ENCODE results near the gene WFDC11. TPM values are rescaled to one million over a fixed set of nuclear protein-coding genes. Genes with fewer than 3 reads are reported as not detected.

Gene WFDC11
- polyA plus RNA-seq, 1 donor from 2014 or later, result not detected

DNA sequence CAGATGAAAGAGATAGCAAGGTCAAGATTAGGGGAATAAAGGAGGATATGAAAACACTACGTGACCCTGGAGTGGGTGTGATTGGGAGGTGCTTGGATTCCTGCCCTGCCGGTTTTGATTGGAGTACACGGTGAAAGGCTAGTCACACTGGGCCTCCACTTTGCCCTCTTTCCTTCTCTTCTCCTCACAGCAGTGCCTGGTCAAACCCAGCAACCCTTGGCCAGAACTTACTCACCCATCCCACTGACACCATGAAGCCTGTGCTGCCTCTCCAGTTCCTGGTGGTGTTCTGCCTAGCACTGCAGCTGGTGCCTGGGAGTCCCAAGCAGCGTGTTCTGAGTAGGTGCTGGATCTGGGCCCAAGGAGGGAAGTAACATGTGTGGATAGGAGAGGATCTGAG, 31.8 kb upstream of the WFDC11 start, which contains the start of gene WFDC13:
Gene WFDC13 (plus strand): TSS at position 166 of the 400 bp plus-strand sequence. CDS start 86 bp downstream, at position 252.
- TF ChIP-seq SMC3 (conservative IDR thresholded peaks at IDR 0.05; ENCODE audit: poor library complexity), result no peak
- no peak for TF ChIP-seq TAF1 (IDR thresholded peaks at IDR 0.05; ENCODE audit: low read depth)
- TF ChIP-seq, protein P1, sequence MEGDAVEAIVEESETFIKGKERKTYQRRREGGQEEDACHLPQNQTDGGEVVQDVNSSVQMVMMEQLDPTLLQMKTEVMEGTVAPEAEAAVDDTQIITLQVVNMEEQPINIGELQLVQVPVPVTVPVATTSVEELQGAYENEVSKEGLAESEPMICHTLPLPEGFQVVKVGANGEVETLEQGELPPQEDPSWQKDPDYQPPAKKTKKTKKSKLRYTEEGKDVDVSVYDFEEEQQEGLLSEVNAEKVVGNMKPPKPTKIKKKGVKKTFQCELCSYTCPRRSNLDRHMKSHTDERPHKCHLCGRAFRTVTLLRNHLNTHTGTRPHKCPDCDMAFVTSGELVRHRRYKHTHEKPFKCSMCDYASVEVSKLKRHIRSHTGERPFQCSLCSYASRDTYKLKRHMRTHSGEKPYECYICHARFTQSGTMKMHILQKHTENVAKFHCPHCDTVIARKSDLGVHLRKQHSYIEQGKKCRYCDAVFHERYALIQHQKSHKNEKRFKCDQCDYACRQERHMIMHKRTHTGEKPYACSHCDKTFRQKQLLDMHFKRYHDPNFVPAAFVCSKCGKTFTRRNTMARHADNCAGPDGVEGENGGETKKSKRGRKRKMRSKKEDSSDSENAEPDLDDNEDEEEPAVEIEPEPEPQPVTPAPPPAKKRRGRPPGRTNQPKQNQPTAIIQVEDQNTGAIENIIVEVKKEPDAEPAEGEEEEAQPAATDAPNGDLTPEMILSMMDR (IDR thresholded peaks at IDR 0.05; ENCODE audit: poor library complexity, severe bottlenecking), result no peak
- TF ChIP-seq, protein P2, sequence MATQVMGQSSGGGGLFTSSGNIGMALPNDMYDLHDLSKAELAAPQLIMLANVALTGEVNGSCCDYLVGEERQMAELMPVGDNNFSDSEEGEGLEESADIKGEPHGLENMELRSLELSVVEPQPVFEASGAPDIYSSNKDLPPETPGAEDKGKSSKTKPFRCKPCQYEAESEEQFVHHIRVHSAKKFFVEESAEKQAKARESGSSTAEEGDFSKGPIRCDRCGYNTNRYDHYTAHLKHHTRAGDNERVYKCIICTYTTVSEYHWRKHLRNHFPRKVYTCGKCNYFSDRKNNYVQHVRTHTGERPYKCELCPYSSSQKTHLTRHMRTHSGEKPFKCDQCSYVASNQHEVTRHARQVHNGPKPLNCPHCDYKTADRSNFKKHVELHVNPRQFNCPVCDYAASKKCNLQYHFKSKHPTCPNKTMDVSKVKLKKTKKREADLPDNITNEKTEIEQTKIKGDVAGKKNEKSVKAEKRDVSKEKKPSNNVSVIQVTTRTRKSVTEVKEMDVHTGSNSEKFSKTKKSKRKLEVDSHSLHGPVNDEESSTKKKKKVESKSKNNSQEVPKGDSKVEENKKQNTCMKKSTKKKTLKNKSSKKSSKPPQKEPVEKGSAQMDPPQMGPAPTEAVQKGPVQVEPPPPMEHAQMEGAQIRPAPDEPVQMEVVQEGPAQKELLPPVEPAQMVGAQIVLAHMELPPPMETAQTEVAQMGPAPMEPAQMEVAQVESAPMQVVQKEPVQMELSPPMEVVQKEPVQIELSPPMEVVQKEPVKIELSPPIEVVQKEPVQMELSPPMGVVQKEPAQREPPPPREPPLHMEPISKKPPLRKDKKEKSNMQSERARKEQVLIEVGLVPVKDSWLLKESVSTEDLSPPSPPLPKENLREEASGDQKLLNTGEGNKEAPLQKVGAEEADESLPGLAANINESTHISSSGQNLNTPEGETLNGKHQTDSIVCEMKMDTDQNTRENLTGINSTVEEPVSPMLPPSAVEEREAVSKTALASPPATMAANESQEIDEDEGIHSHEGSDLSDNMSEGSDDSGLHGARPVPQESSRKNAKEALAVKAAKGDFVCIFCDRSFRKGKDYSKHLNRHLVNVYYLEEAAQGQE (IDR thresholded peaks at IDR 0.05; ENCODE audit: borderline replicate concordance), result no peak
- H3K9me3 ChIP-seq (ENCODE audit: low read length), result no peaks in the 10 kb centered on the region
- no peaks in the 10 kb centered on the region for H3K36me3 ChIP-seq (ENCODE audit: insufficient read depth, low read length)

DNA sequence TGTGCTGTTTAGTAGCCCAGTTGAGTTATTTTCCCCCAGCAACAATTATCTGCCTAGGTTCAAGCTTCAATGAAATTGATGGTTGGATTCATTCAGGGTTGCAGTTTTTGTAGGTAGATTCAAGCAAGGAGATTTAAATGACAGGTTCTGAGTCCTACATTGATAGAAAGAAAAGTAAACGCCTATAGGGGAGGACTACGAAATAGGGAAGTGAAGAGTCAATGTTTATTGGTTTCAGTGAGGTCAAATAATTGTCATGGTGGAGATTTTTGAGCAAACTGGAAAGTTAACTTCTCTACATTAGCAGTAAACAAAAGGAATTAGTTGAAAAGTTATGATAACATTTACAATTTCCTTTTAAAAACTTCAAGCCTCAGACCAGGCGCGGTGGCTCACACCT, 31.1 kb upstream of the WFDC11 start:
- no peak overlapping the region for H3K27ac ChIP-seq (ENCODE audit: low read length)
- no peak overlapping the region for H3K4me3 ChIP-seq (ENCODE audit: low read length)
- H3K4me2 ChIP-seq (ENCODE audit: low read length), result no peak overlapping the region
- H2AFZ ChIP-seq (ENCODE audit: low read depth, low read length), result no peak overlapping the region
- no peaks in the 10 kb centered on the region for H3K27me3 ChIP-seq (ENCODE audit: insufficient read depth, low read depth, low read length)
- no peaks in the 10 kb centered on the region for H4K20me1 ChIP-seq (ENCODE audit: insufficient read depth)
- H3K79me2 ChIP-seq (replicated peaks; ENCODE audit: insufficient read depth, low read length), result no peaks in the 10 kb centered on the region
- no peaks in the 10 kb centered on the region for H3K9me3 ChIP-seq (ENCODE audit: low read length)
- no peaks in the 10 kb centered on the region for H3K36me3 ChIP-seq (ENCODE audit: insufficient read depth, low read length)
- no peaks in the 10 kb centered on the region for H3K9me2 ChIP-seq (ENCODE audit: insufficient read depth, low read length)
- no peak overlapping the region for H3K9ac ChIP-seq (ENCODE audit: low read length)
- no peak for TF ChIP-seq EP300 (conservative IDR thresholded peaks at IDR 0.05; ENCODE audit: poor library complexity, severe bottlenecking)
- H3F3A ChIP-seq (ENCODE audit: insufficient read depth, low read length, poor library complexity, severe bottlenecking), result no peaks in the 10 kb centered on the region

More for the DNA sequence above, 31.8 kb upstream of the WFDC11 start, which contains the start of gene WFDC13:
- H4K20me1 ChIP-seq (ENCODE audit: insufficient read depth), result no peaks in the 10 kb centered on the region
- no peak within 1 kb of the TSS for H3K4me2 ChIP-seq (ENCODE audit: low read length)
- no peaks in the 10 kb centered on the region for H3K79me2 ChIP-seq (replicated peaks; ENCODE audit: insufficient read depth, low read length)
- no peaks in the 10 kb centered on the region for H3F3A ChIP-seq (ENCODE audit: insufficient read depth, low read length, poor library complexity, severe bottlenecking)
- no peaks in the 10 kb centered on the region for H3K9me2 ChIP-seq (ENCODE audit: insufficient read depth, low read length)
- H3K9ac ChIP-seq (ENCODE audit: low read length), result no peak within 1 kb of the TSS
- no peak within 1 kb of the TSS for H2AFZ ChIP-seq (ENCODE audit: low read depth, low read length)
- no peak within 1 kb of the TSS for H3K4me3 ChIP-seq (ENCODE audit: low read length)
- no peak within 1 kb of the TSS for H3K27ac ChIP-seq (ENCODE audit: low read length)
- H3K27me3 ChIP-seq (ENCODE audit: insufficient read depth, low read depth, low read length), result no peaks in the 10 kb centered on the region

DNA sequence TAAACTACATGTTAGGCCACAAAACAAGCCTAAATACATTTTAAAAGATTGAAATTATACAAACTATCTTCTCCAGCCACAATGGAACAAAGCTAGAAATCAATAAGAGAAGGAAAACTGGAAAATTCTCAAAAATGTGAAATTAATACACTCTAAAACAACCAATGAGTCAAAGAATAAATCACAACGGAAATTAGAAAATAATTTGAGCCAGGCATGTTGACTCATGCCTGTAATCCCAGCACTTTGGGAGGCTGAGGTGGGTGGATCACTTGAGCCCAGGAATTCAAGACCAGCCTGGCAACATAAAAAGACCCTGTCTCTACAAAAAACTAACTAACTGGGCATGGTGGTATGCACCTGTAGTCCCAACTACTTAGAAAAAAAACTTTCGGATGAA, 25.5 kb upstream of the WFDC11 start:
- H3K9me3 ChIP-seq (ENCODE audit: low read length), result no peaks in the 10 kb centered on the region
- H3K4me3 ChIP-seq (ENCODE audit: low read length), result no peak overlapping the region
- no peaks in the 10 kb centered on the region for H3K79me2 ChIP-seq (replicated peaks; ENCODE audit: insufficient read depth, low read length)
- H4K20me1 ChIP-seq (ENCODE audit: insufficient read depth), result no peaks in the 10 kb centered on the region
- H3K4me2 ChIP-seq (ENCODE audit: low read length), result no peak overlapping the region
- H3K27me3 ChIP-seq (ENCODE audit: insufficient read depth, low read depth, low read length), result no peaks in the 10 kb centered on the region
- TF ChIP-seq SMC3 (conservative IDR thresholded peaks at IDR 0.05; ENCODE audit: poor library complexity) (no peak), MXI1 (conservative IDR thresholded peaks at IDR 0.05; ENCODE audit: poor library complexity, severe bottlenecking) (no peak), EZH2 (IDR thresholded peaks at IDR 0.05; ENCODE audit: borderline replicate concordance, insufficient read depth, low read length, poor library complexity, severe bottlenecking) (no peak), RAD21 (conservative IDR thresholded peaks at IDR 0.05) (no peak), POLR2AphosphoS5 (IDR thresholded peaks at IDR 0.05) (no peak), TAF1 (IDR thresholded peaks at IDR 0.05; ENCODE audit: low read depth) (no peak), EP300 (conservative IDR thresholded peaks at IDR 0.05; ENCODE audit: poor library complexity, severe bottlenecking) (no peak)
- TF ChIP-seq, protein P1 (IDR thresholded peaks at IDR 0.05; ENCODE audit: poor library complexity, severe bottlenecking), result no peak
- TF ChIP-seq, protein P2 (IDR thresholded peaks at IDR 0.05; ENCODE audit: borderline replicate concordance), result no peak
- H3K9me2 ChIP-seq (ENCODE audit: insufficient read depth, low read length), result no peaks in the 10 kb centered on the region
- H3F3A ChIP-seq (ENCODE audit: insufficient read depth, low read length, poor library complexity, severe bottlenecking), result no peaks in the 10 kb centered on the region
- no peak overlapping the region for H3K27ac ChIP-seq (ENCODE audit: low read length)
- no peaks in the 10 kb centered on the region for H3K36me3 ChIP-seq (ENCODE audit: insufficient read depth, low read length)
- H3K9ac ChIP-seq (ENCODE audit: low read length), result no peak overlapping the region
- no peak overlapping the region for H2AFZ ChIP-seq (ENCODE audit: low read depth, low read length)
